Body of pancreas (tissue), 4 donors: ENCODE data around the gene FAM9A.

Experiments used
- POLR2A ChIP-seq, 3 donors: fragments of 450-650 bp; IDR thresholded peaks; one replicate each; pipeline ENCODE4 v1.6.1; 2016; ENCODE audit warnings: antibody characterized with exemption in 3 of 3, mild to moderate bottlenecking in 2 of 3
- TF ChIP-seq, protein P1 (sequence below), 7 experiments: fragments of 450-650 bp in 4 of 7; fragments of 200-600 bp in 3 of 7; sonication (generic) in 3 of 7; IDR thresholded peaks; one replicate each; pipeline ENCODE4 v1.5.1; 2016 to 2019; ENCODE audit warnings: antibody characterized with exemption in 7 of 7

DNA sequence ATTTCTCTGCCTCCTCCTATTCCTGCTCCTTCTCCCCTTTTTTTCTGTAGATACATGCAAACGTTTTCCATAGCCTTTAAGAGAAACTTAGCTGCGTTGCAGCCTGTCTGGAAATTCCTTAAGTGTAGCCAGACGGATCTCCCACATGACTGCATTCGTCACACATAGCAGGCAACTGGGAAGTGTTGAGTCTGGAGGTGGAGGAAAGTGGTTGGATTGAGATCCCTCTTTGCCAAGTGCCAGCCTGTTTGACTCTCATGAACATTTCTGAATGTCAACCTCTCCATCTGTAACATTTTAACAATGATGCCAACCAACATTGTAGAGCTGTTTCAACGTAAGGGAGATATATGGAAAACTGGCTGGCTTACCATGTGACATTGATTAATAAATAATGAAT lies 45.1 kb upstream of the FAM9A start:
- TF ChIP-seq POLR2A (IDR thresholded peaks at IDR 0.05), result no peak
- TF ChIP-seq, protein P1, sequence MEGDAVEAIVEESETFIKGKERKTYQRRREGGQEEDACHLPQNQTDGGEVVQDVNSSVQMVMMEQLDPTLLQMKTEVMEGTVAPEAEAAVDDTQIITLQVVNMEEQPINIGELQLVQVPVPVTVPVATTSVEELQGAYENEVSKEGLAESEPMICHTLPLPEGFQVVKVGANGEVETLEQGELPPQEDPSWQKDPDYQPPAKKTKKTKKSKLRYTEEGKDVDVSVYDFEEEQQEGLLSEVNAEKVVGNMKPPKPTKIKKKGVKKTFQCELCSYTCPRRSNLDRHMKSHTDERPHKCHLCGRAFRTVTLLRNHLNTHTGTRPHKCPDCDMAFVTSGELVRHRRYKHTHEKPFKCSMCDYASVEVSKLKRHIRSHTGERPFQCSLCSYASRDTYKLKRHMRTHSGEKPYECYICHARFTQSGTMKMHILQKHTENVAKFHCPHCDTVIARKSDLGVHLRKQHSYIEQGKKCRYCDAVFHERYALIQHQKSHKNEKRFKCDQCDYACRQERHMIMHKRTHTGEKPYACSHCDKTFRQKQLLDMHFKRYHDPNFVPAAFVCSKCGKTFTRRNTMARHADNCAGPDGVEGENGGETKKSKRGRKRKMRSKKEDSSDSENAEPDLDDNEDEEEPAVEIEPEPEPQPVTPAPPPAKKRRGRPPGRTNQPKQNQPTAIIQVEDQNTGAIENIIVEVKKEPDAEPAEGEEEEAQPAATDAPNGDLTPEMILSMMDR (IDR thresholded peaks at IDR 0.05), result no peak
